HT1080 (cell line): ENCODE data around the gene CLDN14. TPM values are rescaled to one million over a fixed set of nuclear protein-coding genes. Genes with fewer than 3 reads are reported as not detected.

ENCODE experiments used
- total RNA-seq: library from RNA; depleted of rRNA; stranded (reverse); fragments of >200 nt; shearing (Covaris generic); gene quantifications from 2 replicates; pipeline ENCODE4 v1.2.3, GENCODE V29; 2014; rRNA removed

CLDN14 gene
- total RNA-seq, 1 experiment from 2014 or later = not detected

Other genes with a start within 250 kb of the CLDN14 start
- 18.4 and 21.0 TPM in 2 replicates for gene MORC3, start 159.9 kb downstream of the CLDN14 start, total RNA-seq
- gene CHAF1B, start 94.7 kb downstream of the CLDN14 start, total RNA-seq = 10.6 and 13.0 TPM in 2 replicates
- gene SIM2, start 219.0 kb upstream of the CLDN14 start, total RNA-seq = 1.3 and 2.3 TPM in 2 replicates